C4-2B (cell line): ENCODE measurements around the gene MIPEP.
A peak's percentile ranks its signal among the peaks of the same experiment; 100 is the strongest.

ENCODE experiments used
- H3K27ac ChIP-seq: fragments of 450-650 bp; 2 replicates; pipeline ENCODE4 v1.5.1; 2017
- CTCF ChIP-seq: fragments of 450-650 bp; conservative IDR thresholded peaks from 2 replicates; pipeline ENCODE4 v1.5.1; 2017; ENCODE audit warnings: mild to moderate bottlenecking
- ZFX ChIP-seq: fragments of 450-650 bp; IDR thresholded peaks from 2 replicates; pipeline ENCODE4 v1.6.1; 2017

MIPEP gene

GRCh38 chr13:23847497-23847896, 41.7 kb downstream of the MIPEP start:
- TF ChIP-seq CTCF (no peak), ZFX (no peak)
- H3K27ac ChIP-seq = no peak overlapping the region

DNA sequence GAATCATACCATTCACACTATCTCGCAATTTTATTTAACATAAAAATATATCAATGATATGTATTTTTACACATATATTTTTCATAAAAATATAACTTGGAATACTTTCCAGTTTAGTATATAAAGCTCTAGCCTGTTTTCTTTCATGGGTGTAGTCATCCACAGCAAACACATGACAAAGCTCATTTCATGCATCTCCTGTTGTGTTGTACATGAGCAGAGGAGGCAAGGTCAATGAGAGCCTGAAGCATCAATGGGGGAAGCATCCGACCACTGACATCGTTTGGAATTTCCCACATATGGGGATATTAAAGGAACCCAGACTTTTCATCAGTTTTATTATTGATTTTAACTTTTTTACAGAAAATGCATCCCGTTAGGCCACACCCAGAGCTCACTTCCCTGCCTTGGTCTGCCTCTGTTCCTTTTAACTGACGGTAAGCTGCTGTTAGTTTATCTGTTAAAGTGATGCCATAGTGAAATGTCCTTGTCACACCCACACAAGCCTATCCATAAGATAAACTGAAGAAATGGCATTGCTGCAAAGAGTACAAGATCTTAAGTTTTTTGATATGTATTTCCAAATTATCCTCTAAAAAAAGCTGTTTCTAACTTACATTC, 44.0 kb downstream of the MIPEP start:
- H3K27ac ChIP-seq = no peak overlapping the region
- TF ChIP-seq CTCF = no peak
- no peak for TF ChIP-seq ZFX

GRCh38 chr13:23844132-23844531, 45.1 kb downstream of the MIPEP start:
- TF ChIP-seq ZFX (no peak), CTCF (no peak)

GRCh38 chr13:23843436-23843835, 45.8 kb downstream of the MIPEP start:
- TF ChIP-seq ZFX = no peak
- no peak for TF ChIP-seq CTCF
- peak overlapping the region; percentile 12; the same call in 1 of the 2 replicates for H3K27ac ChIP-seq

More at GRCh38 chr13:23844132-23844531, 45.1 kb downstream of the MIPEP start:
- H3K27ac ChIP-seq = no peak overlapping the region

DNA sequence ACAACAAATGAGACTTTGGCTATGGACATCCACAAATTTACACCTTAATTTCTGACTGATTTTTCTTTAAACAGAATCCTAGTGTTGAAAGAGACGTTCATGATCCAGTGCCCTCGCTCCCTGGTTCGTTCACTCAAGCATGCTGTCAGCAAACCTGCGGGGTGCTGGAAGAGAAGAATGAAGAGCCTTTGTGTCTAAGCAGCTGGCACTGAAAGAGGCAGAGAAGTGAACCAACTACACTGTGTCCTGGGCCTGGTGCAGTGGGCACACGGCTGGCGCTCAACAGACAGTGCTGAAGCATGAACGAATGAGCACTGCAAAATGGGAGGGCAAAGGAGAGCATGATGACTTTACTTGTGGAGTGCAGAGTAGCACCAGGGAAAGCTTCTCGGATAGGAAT, 46.8 kb downstream of the MIPEP start:
- H3K27ac ChIP-seq = peak overlapping the region; percentile 21; the same call in 1 of the 2 replicates
- TF ChIP-seq ZFX (no peak), CTCF (no peak)

DNA sequence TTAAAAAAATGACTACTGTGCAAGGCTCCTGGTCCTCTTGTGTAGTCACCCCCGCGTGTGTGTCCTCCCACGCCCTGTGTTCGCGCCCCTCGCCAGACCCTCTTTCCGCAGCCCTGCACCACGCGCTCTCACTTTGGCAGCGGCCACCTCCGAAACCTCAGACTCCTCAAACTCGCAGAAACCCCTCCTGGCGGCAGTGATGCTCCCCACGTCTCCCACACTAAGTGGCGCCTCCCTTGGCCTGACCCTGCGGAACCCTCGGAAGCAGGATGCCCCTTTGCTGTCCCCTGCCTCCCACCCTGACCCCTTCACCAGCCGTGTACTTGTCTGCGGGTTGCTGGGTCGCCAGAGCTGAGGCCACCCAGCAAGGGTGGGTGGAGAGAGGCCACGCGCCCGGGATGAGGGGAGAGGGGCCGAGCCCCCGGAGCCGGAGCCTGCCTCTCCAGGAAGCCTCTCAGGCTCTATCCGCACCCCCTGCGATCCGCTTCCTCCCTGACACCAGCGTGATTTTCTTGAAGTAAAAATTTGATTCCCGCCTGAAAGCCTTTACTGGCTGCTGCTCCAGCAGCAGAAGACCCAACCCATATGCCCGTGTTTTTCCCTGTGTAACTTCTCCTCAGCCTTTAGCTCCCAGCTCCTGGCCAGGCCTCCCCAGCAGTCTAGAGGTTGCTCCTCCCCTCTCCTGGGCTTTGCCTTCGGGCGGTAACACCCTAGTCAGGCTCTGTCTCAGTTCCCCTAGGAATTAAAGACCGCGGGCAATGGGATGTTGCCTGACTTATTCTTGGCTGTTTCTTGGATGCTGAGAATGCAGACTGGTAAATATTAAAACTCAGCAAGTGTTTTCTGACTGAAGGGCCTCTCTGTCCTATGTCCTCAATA, 55.2 kb downstream of the MIPEP start:
- peak overlapping the region; percentile 88 for H3K27ac ChIP-seq
- TF ChIP-seq ZFX (no peak), CTCF (no peak)

DNA sequence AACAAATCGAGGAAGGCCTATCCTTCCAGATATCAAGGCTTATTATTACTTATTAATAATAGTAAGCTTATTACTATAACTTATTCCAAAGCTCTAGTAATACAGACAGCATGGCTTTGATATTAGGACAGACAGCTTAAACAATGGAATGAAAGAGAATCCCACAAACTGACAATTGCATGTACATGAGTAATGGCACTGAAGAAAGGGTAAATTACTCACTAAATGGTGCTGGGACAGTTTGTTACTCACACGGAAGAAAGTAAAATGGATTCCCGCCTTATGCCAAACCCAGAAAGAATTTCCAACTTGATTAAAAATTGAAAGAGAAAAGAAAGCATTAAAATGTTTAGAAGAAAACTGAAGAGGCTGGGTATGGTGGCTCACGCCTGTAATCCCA, 60.3 kb downstream of the MIPEP start:
- no peak for TF ChIP-seq ZFX
- no peak for TF ChIP-seq CTCF
- H3K27ac ChIP-seq = no peak overlapping the region
